ENCODE measurements around the gene RANBP17.

The RANBP17 gene

DNA sequence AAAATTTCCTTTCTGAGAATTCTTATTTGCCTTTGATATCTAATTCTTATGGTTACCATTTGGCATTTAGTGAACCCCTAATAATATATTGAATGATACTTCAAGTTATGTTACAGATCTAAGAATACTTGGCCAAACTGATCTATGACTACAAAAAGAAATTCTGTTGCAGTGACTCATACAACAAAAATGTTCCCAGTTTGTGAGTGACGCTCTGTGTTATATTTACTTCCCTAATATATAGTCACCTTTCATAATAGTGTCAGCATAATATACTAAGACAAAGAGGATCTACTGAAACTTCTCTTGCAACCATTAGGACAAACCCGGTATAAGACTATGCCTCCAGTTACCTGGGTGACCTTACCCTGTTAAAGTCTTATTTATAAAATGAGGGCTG lies 230.4 kb downstream of the RANBP17 start:
- peak; percentile 5 for DNase-seq (ENCODE audit: extremely low read depth, low read depth)
- H3K4me3 ChIP-seq (replicated peaks; ENCODE audit: low read depth, low read length): no peak overlapping the region
- TF ChIP-seq, protein P1, sequence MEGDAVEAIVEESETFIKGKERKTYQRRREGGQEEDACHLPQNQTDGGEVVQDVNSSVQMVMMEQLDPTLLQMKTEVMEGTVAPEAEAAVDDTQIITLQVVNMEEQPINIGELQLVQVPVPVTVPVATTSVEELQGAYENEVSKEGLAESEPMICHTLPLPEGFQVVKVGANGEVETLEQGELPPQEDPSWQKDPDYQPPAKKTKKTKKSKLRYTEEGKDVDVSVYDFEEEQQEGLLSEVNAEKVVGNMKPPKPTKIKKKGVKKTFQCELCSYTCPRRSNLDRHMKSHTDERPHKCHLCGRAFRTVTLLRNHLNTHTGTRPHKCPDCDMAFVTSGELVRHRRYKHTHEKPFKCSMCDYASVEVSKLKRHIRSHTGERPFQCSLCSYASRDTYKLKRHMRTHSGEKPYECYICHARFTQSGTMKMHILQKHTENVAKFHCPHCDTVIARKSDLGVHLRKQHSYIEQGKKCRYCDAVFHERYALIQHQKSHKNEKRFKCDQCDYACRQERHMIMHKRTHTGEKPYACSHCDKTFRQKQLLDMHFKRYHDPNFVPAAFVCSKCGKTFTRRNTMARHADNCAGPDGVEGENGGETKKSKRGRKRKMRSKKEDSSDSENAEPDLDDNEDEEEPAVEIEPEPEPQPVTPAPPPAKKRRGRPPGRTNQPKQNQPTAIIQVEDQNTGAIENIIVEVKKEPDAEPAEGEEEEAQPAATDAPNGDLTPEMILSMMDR (IDR thresholded peaks at IDR 0.05; ENCODE audit: low read depth, low read length, missing control alignments): no peak

GRCh38 chr5:171093598-171093997 lies 231.8 kb downstream of the RANBP17 start:
- H3K4me3 ChIP-seq (replicated peaks; ENCODE audit: low read depth, low read length): no peak overlapping the region
- DNase-seq (ENCODE audit: extremely low read depth, low read depth): no peak
- TF ChIP-seq, protein P1 (IDR thresholded peaks at IDR 0.05; ENCODE audit: low read depth, low read length, missing control alignments): no peak

- TF ChIP-seq, protein P1 (IDR thresholded peaks at IDR 0.05; ENCODE audit: low read depth, low read length, missing control alignments): no peak
- no peak overlapping the region for H3K4me3 ChIP-seq (replicated peaks; ENCODE audit: low read depth, low read length)
- no peak for DNase-seq (ENCODE audit: extremely low read depth, low read depth)
Observed at GRCh38 chr5:171094356-171094755, 232.5 kb downstream of the RANBP17 start.

GRCh38 chr5:171102877-171103610 lies 241.2 kb downstream of the RANBP17 start:
- no peak for DNase-seq (ENCODE audit: extremely low read depth, low read depth)

DNA sequence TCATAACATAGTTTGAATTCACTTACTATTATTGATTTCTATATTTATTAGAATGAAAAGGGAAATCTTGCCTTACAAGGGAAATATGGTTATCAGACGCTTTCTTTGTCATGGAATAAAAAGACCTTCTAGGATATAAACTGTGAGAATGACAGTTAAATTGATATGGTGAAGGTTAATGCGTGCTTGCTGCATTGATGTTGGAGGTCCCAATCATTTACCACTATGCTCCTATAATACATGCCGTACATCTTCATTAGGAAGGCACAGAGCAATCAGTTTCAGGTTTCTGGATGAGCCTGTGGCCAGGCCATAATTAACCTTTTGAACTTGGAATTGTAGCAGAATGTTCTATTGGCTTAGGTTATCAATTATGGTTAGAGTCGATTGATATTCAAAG lies 245.9 kb downstream of the RANBP17 start:
- no peak overlapping the region for H3K4me3 ChIP-seq (replicated peaks; ENCODE audit: low read depth, low read length)
- DNase-seq (ENCODE audit: extremely low read depth, low read depth): no peak
- TF ChIP-seq, protein P1 (IDR thresholded peaks at IDR 0.05; ENCODE audit: low read depth, low read length, missing control alignments): no peak

More at GRCh38 chr5:171102877-171103610, 241.2 kb downstream of the RANBP17 start:
- TF ChIP-seq, protein P1 (IDR thresholded peaks at IDR 0.05; ENCODE audit: low read depth, low read length, missing control alignments): no peak
- no peak overlapping the region for H3K4me3 ChIP-seq (replicated peaks; ENCODE audit: low read depth, low read length)

DNA sequence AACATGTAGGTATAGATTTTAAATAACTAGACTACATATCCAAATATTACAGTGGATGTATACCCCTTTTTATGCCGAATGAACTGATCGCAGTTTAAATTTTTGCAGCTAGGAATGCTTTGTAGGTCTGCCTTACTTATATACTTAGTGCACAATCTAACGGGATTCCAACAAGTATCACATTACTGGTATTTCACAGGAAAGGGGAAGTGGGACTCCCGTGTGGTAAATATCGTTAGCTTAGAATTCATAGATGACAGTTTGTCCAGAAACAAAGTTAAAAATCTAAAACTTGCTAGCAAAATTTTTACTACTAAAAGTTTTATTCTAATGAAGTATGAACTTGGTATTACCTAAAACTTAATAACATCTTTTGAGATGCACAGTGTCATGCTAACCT lies 253.7 kb downstream of the RANBP17 start:
- TF ChIP-seq, protein P1 (IDR thresholded peaks at IDR 0.05; ENCODE audit: low read depth, low read length, missing control alignments): no peak
- no peak for DNase-seq (ENCODE audit: extremely low read depth, low read depth)
- H3K4me3 ChIP-seq (replicated peaks; ENCODE audit: low read depth, low read length): no peak overlapping the region

- no peak overlapping the region for H3K4me3 ChIP-seq (replicated peaks; ENCODE audit: low read depth, low read length)
- TF ChIP-seq, protein P1 (IDR thresholded peaks at IDR 0.05; ENCODE audit: low read depth, low read length, missing control alignments): no peak
- DNase-seq (ENCODE audit: extremely low read depth, low read depth): no peak
Observed at GRCh38 chr5:171116719-171117118, 254.9 kb downstream of the RANBP17 start.

All from HFF-Myc (cell line).